Measurements from ENCODE around the gene LAG3. TPM values are rescaled to one million over a fixed set of nuclear protein-coding genes. Genes with fewer than 3 reads are reported as not detected.

LAG3 gene
- polyA plus RNA-seq, 1 donor (not counting 4 experiments of a cell fraction or from before 2014, with no cell fraction given): 0.09 TPM

- H3K36me3 ChIP-seq (ENCODE audit: control insufficient read depth in 2 of 2, extremely low read depth in 1 of 2, insufficient read depth in 2 of 2, low read length in 2 of 2): no peaks in the 10 kb centered on the region
- peaks cover 34% of the 10 kb centered on the region for H3K27me3 ChIP-seq (ENCODE audit: control insufficient read depth, extremely low read depth, insufficient read depth, low read length)
- DNase-seq (ENCODE audit: low read depth, low spot score): no peak
- peak overlapping the region; percentile 92 for H3K4me2 ChIP-seq (ENCODE audit: control insufficient read depth, extremely low read depth, insufficient read depth, low read depth, low read length)
- H3K4me3 ChIP-seq (ENCODE audit: control insufficient read depth in 2 of 3, extremely low read depth in 1 of 3, insufficient read depth in 2 of 3, low read depth in 1 of 3, low read length in 3 of 3): peak overlapping the region in 2 of 3 experiments; percentile 44 to 63
- H3K9ac ChIP-seq (ENCODE audit: control insufficient read depth, extremely low read depth, insufficient read depth, low read length): peak overlapping the region; percentile 62
- H3K9me3 ChIP-seq (ENCODE audit: control insufficient read depth, low read depth, low read length): no peaks in the 10 kb centered on the region
- TF ChIP-seq CTCF (optimal IDR thresholded peaks at IDR 0.05 in 1 of 3, IDR thresholded peaks at IDR 0.05 in 1 of 3, conservative IDR thresholded peaks at IDR 0.05 in 1 of 3; ENCODE audit: extremely low read depth in 1 of 3, insufficient read depth in 2 of 3, low read length in 3 of 3) (no peak), EZH2 (IDR thresholded peaks at IDR 0.05; ENCODE audit: low read length) (no peak)
- H3K9me1 ChIP-seq (ENCODE audit: control insufficient read depth, extremely low read depth, insufficient read depth, low read length): no peaks in the 10 kb centered on the region
- no peaks in the 10 kb centered on the region for H4K20me1 ChIP-seq (ENCODE audit: control insufficient read depth, extremely low read depth, insufficient read depth, low read length)
- no peak for FAIRE-seq
- H3K79me2 ChIP-seq (ENCODE audit: control insufficient read depth, insufficient read depth, low read length): no peaks in the 10 kb centered on the region
- H2AFZ ChIP-seq (ENCODE audit: control insufficient read depth, low read length): peak overlapping the region; percentile 77
- H3K4me1 ChIP-seq (ENCODE audit: control insufficient read depth, extremely low read depth, insufficient read depth, low read length): peaks cover 8% of the 10 kb centered on the region
- dilution Hi-C loops (cut with MboI; ENCODE audit: extremely low pct_ligation_motif_present, low sequenced_read_pairs): no loop called here
- H3K27ac ChIP-seq (ENCODE audit: control insufficient read depth, insufficient read depth, low read length): no peak overlapping the region
Measured at GRCh38 chr12:6778217-6778573, 5.9 kb downstream of the LAG3 start.

- no peaks in the 10 kb centered on the region for H3K9me1 ChIP-seq (ENCODE audit: control insufficient read depth, extremely low read depth, insufficient read depth, low read length)
- no peaks in the 10 kb centered on the region for H3K79me2 ChIP-seq (ENCODE audit: control insufficient read depth, insufficient read depth, low read length)
- H3K36me3 ChIP-seq (ENCODE audit: control insufficient read depth in 2 of 2, extremely low read depth in 1 of 2, insufficient read depth in 2 of 2, low read length in 2 of 2): no peaks in the 10 kb centered on the region
- H3K4me3 ChIP-seq (ENCODE audit: control insufficient read depth in 2 of 3, extremely low read depth in 1 of 3, insufficient read depth in 2 of 3, low read depth in 1 of 3, low read length in 3 of 3): peak overlapping the region; percentile 7 to 63 (median 44)
- dilution Hi-C loops (cut with MboI; ENCODE audit: extremely low pct_ligation_motif_present, low sequenced_read_pairs): no loop called here
- no peaks in the 10 kb centered on the region for H4K20me1 ChIP-seq (ENCODE audit: control insufficient read depth, extremely low read depth, insufficient read depth, low read length)
- DNase-seq (ENCODE audit: low read depth, low spot score) (peak; percentile 85), FAIRE-seq (peak; percentile 79)
- peak overlapping the region; percentile 62 for H3K9ac ChIP-seq (ENCODE audit: control insufficient read depth, extremely low read depth, insufficient read depth, low read length)
- no peak overlapping the region for H3K27ac ChIP-seq (ENCODE audit: control insufficient read depth, insufficient read depth, low read length)
- H3K9me3 ChIP-seq (ENCODE audit: control insufficient read depth, low read depth, low read length): no peaks in the 10 kb centered on the region
- peak overlapping the region; percentile 92 for H3K4me2 ChIP-seq (ENCODE audit: control insufficient read depth, extremely low read depth, insufficient read depth, low read depth, low read length)
- H3K4me1 ChIP-seq (ENCODE audit: control insufficient read depth, extremely low read depth, insufficient read depth, low read length): peaks cover 8% of the 10 kb centered on the region
- TF ChIP-seq EZH2 (IDR thresholded peaks at IDR 0.05; ENCODE audit: low read length) (no peak), CTCF (optimal IDR thresholded peaks at IDR 0.05 in 1 of 3, IDR thresholded peaks at IDR 0.05 in 1 of 3, conservative IDR thresholded peaks at IDR 0.05 in 1 of 3; ENCODE audit: extremely low read depth in 1 of 3, insufficient read depth in 2 of 3, low read length in 3 of 3) (peak; percentile 90 to 98 (median 94))
- H3K27me3 ChIP-seq (ENCODE audit: control insufficient read depth, extremely low read depth, insufficient read depth, low read length): peaks cover 27% of the 10 kb centered on the region
- peak overlapping the region; percentile 77 for H2AFZ ChIP-seq (ENCODE audit: control insufficient read depth, low read length)
Measured at GRCh38 chr12:6778574-6779550, 6.5 kb downstream of the LAG3 start.
